Suprapubic skin (tissue), 4 donors: Measurements from ENCODE around the gene ICE1.

ENCODE experiments used
- EP300 ChIP-seq: sonication (generic); formaldehyde crosslinking; IDR thresholded peaks from one replicate; pipeline ENCODE4 v1.6.1; 2017; ENCODE audit warnings: antibody characterized with exemption
- POLR2AphosphoS5 ChIP-seq, 3 donors: sonication (generic); formaldehyde crosslinking; IDR thresholded peaks; one replicate each; pipeline ENCODE4 v1.6.1; 2017; ENCODE audit warnings: antibody characterized with exemption in 3 of 3
- TF ChIP-seq, protein P1 (sequence below), 2 donors: fragments of 200-600 bp in 1 of 2; fragments of 450-650 bp in 1 of 2; sonication (generic) in 1 of 2; IDR thresholded peaks; one replicate each; pipeline ENCODE4 v1.5.1; 2016 to 2019; ENCODE audit warnings: antibody characterized with exemption in 2 of 2, mild to moderate bottlenecking in 1 of 2, moderate library complexity in 1 of 2

DNA sequence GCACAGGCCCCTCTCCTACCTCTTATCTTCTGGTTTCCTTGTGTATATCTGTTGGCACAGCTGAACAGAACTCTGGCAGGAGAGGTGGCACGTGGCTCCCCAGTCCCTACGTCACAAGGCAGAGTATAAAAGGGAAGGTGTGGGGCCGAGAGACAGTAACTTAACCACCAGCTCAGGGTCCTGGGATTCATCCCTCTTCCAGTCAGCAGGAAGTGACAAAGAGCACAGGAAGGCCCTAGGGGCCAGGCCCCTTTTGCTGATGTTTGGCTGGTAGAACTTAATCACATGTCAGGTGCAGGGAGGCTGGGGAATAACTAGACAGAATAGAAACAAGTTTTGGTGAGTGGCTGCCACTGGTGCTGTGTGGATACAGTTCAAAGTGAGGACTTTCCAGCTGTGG, 4.5 kb upstream of the ICE1 start:
- TF ChIP-seq, protein P1, sequence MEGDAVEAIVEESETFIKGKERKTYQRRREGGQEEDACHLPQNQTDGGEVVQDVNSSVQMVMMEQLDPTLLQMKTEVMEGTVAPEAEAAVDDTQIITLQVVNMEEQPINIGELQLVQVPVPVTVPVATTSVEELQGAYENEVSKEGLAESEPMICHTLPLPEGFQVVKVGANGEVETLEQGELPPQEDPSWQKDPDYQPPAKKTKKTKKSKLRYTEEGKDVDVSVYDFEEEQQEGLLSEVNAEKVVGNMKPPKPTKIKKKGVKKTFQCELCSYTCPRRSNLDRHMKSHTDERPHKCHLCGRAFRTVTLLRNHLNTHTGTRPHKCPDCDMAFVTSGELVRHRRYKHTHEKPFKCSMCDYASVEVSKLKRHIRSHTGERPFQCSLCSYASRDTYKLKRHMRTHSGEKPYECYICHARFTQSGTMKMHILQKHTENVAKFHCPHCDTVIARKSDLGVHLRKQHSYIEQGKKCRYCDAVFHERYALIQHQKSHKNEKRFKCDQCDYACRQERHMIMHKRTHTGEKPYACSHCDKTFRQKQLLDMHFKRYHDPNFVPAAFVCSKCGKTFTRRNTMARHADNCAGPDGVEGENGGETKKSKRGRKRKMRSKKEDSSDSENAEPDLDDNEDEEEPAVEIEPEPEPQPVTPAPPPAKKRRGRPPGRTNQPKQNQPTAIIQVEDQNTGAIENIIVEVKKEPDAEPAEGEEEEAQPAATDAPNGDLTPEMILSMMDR (IDR thresholded peaks at IDR 0.05) = no peak
- TF ChIP-seq POLR2AphosphoS5 (IDR thresholded peaks at IDR 0.05) = no peak
- TF ChIP-seq EP300 = no peak
